Measurements from ENCODE around the gene TEX29. TPM values are rescaled to one million over a fixed set of nuclear protein-coding genes. Genes with fewer than 3 reads are reported as not detected.

The TEX29 gene
- total and polyA plus RNA-seq, 7 donors: 0.79 to 2.1 (median 1.5) TPM; not detected in 4

DNA sequence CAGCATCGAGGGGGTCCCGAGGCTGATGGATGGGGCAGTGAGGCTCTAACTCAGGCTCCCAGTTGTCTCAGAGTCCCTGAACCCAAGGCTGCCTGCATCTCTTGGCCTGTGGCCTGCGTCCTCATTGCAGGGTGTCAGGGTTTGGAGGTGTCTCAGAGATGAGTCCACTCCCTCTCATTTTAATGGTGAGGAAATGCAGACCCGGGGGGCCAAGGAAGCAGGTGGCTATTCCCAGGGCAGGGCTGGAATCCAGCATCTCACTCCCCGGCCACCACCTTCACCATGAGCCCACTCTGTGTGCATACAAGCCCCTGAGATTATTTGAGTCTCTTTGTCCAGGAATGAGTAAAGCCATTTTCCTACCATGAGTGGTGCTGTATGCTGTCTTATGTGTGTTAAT lies 21.4 kb downstream of the TEX29 start:
- H3K4me3 ChIP-seq: no peak overlapping the region
- H3K27ac ChIP-seq: no peak overlapping the region
- 91 to 97% methylated on average over 5 of the region's 5 CpGs for WGBS, 2 donors
- H3K4me1 ChIP-seq: no peaks in the 10 kb centered on the region
- DNase-seq: no peak
- H3K27me3 ChIP-seq: no peaks in the 10 kb centered on the region
- no peaks in the 10 kb centered on the region for H3K36me3 ChIP-seq
- no peak for TF ChIP-seq CTCF (IDR thresholded peaks at IDR 0.05)
- no peak for TF ChIP-seq POLR2A (IDR thresholded peaks at IDR 0.05)
- TF ChIP-seq EP300 (IDR thresholded peaks at IDR 0.05): no peak
- TF ChIP-seq POLR2AphosphoS5 (IDR thresholded peaks at IDR 0.05): no peak
- intact Hi-C loops (cut with DNase I): no loop called here
- H3K9me3 ChIP-seq: no peaks in the 10 kb centered on the region

- intact Hi-C loops (cut with DNase I): no loop called here
- 94 to 95% methylated on average over 9 of the region's 9 CpGs for WGBS, 2 donors
- H3K36me3 ChIP-seq: no peaks in the 10 kb centered on the region
- H3K27ac ChIP-seq: no peak overlapping the region
- no peaks in the 10 kb centered on the region for H3K9me3 ChIP-seq
- no peaks in the 10 kb centered on the region for H3K4me1 ChIP-seq
- no peak overlapping the region for H3K4me3 ChIP-seq
- DNase-seq: no peak
- no peak for TF ChIP-seq CTCF (IDR thresholded peaks at IDR 0.05)
- no peak for TF ChIP-seq EP300 (IDR thresholded peaks at IDR 0.05)
- no peak for TF ChIP-seq POLR2A (IDR thresholded peaks at IDR 0.05)
- no peak for TF ChIP-seq POLR2AphosphoS5 (IDR thresholded peaks at IDR 0.05)
- no peaks in the 10 kb centered on the region for H3K27me3 ChIP-seq
These were observed 22.3 kb downstream of the TEX29 start for GRCh38 chr13:111342721-111343120.

DNA sequence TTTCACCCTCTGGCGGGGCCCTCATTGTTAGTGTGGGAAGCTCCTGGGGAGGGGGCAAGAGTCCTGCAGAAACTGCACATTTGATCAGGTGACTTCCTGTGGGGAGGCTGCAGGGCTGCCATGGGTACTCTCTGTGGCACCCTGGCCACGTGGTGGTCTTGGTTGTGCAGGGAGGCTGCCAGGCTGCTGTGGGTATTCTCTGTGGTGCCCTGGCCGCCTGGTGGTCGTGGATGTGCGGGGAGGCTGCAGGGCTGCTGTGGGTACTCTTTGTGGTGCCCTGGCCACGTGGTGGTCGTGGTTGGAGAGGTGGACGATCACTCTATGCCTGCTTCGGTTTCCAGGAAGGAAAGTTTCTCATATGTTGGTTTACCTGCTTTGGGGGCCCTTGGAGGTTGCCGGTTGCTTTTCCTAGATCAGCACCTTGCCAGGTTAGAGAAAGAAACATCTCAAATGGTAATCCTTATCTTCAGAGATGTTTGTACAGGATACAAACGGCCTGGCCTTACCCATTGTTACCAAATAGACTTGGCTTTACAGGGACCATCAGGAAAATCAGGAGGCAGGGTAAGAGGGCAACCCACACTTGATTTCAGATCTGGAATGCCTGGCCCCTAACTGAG lies 22.9 kb downstream of the TEX29 start:
- Histone ChIP-seq H3K4me1 (no peaks in the 10 kb centered on the region), H3K9me3 (no peaks in the 10 kb centered on the region), H3K27me3 (no peaks in the 10 kb centered on the region), H3K36me3 (no peaks in the 10 kb centered on the region), H3K27ac (no peak overlapping the region), H3K4me3 (no peak overlapping the region)
- no peak for DNase-seq
- intact Hi-C loops (cut with DNase I): no loop called here
- no peak for TF ChIP-seq EP300 (IDR thresholded peaks at IDR 0.05)
- no peak for TF ChIP-seq CTCF (IDR thresholded peaks at IDR 0.05)
- no peak for TF ChIP-seq POLR2A (IDR thresholded peaks at IDR 0.05)
- no peak for TF ChIP-seq POLR2AphosphoS5 (IDR thresholded peaks at IDR 0.05)
- 78 to 86% methylated on average over 11 of the region's 11 CpGs for WGBS, 2 donors

GRCh38 chr13:111344471-111345191 lies 24.2 kb downstream of the TEX29 start:
- DNase-seq: no peak
- Histone ChIP-seq H3K9me3 (peaks cover 0 to 3% (median 0%) of the 10 kb centered on the region in 4 donors), H3K27me3 (no peaks in the 10 kb centered on the region), H3K27ac (no peak overlapping the region), H3K4me3 (no peak overlapping the region), H3K36me3 (no peaks in the 10 kb centered on the region), H3K4me1 (no peaks in the 10 kb centered on the region)
- no peak for TF ChIP-seq EP300 (IDR thresholded peaks at IDR 0.05)
- 76 to 91% methylated on average over 25 of the region's 25 CpGs for WGBS, 2 donors
- intact Hi-C loops (cut with DNase I): no loop called here

GRCh38 chr13:111345682-111346081 lies 25.2 kb downstream of the TEX29 start:
- WGBS, 2 donors: 90 to 91% methylated on average over 11 of the region's 11 CpGs
- TF ChIP-seq EP300 (IDR thresholded peaks at IDR 0.05): no peak
- no peak for TF ChIP-seq POLR2A (IDR thresholded peaks at IDR 0.05)
- TF ChIP-seq POLR2AphosphoS5 (IDR thresholded peaks at IDR 0.05): no peak
- no peak for TF ChIP-seq CTCF (IDR thresholded peaks at IDR 0.05)
- no peaks in the 10 kb centered on the region for H3K27me3 ChIP-seq
- intact Hi-C loops (cut with DNase I): no loop called here
- no peaks in the 10 kb centered on the region for H3K4me1 ChIP-seq
- peaks cover 0 to 3% (median 0%) of the 10 kb centered on the region in 4 donors for H3K9me3 ChIP-seq
- H3K36me3 ChIP-seq: no peaks in the 10 kb centered on the region
- DNase-seq: no peak
- no peak overlapping the region for H3K27ac ChIP-seq
- H3K4me3 ChIP-seq: no peak overlapping the region
